H9 (cell line): ENCODE measurements around the gene TFDP1. TPM values are rescaled to one million over a fixed set of nuclear protein-coding genes. Genes with fewer than 3 reads are reported as not detected.
A peak's percentile ranks its signal among the peaks of the same experiment; 100 is the strongest.

Experiments used
- DNase-seq: peaks from one replicate; pipeline ENCODE4 v3.0.0-alpha.2; 2017
- H2AFZ ChIP-seq: one replicate; pipeline ENCODE4 v1.6.1; 2013; ENCODE audit warnings: mild to moderate bottlenecking, low read length, control low read depth, moderate library complexity
- H2AK5ac ChIP-seq: 2 replicates; pipeline ENCODE4 v1.6.1; 2013; ENCODE audit warnings: low read length, control low read depth, mixed read lengths; ENCODE audit not compliant: insufficient read length
- H2BK120ac ChIP-seq: one replicate; pipeline ENCODE4 v1.6.1; 2013; ENCODE audit warnings: low read depth, mild to moderate bottlenecking, low read length, control low read depth, inconsistent platforms; ENCODE audit not compliant: poor library complexity, severe bottlenecking
- H2BK12ac ChIP-seq: 2 replicates; pipeline ENCODE4 v1.6.1; 2013; ENCODE audit warnings: low read length, control low read depth, mixed read lengths, low read depth; ENCODE audit not compliant: insufficient read length
- H2BK15ac ChIP-seq: 2 replicates; pipeline ENCODE4 v1.6.1; 2013; ENCODE audit warnings: low read depth, low read length, control low read depth
- H2BK20ac ChIP-seq: one replicate; pipeline ENCODE4 v1.6.1; 2013; ENCODE audit warnings: low read depth, mild to moderate bottlenecking, low read length, control low read depth, inconsistent platforms; ENCODE audit not compliant: poor library complexity, severe bottlenecking
- H2BK5ac ChIP-seq: 2 replicates; pipeline ENCODE4 v1.6.1; 2013; ENCODE audit warnings: low read length, control low read depth, mixed read lengths; ENCODE audit not compliant: insufficient read length
- H3K14ac ChIP-seq: 2 replicates; pipeline ENCODE4 v1.6.1; 2013; ENCODE audit warnings: low read length, control low read depth; ENCODE audit not compliant: insufficient read depth
- H3K18ac ChIP-seq: 2 replicates; pipeline ENCODE4 v1.6.1; 2013; ENCODE audit warnings: low read depth, mild to moderate bottlenecking, mixed read lengths, low read length, control low read depth; ENCODE audit not compliant: insufficient read length
- H3K23ac ChIP-seq: 2 replicates; pipeline ENCODE4 v1.6.1; 2013; ENCODE audit warnings: low read length, control low read depth, mixed read lengths, low read depth; ENCODE audit not compliant: insufficient read length
- H3K23me2 ChIP-seq: 2 replicates; pipeline ENCODE4 v1.6.1; 2013; ENCODE audit warnings: low read depth, mild to moderate bottlenecking, mixed read lengths, low read length, control low read depth; ENCODE audit not compliant: insufficient read length, poor library complexity, severe bottlenecking
- H3K27ac ChIP-seq: 2 replicates; pipeline ENCODE4 v1.5.1; 2013; ENCODE audit warnings: low read length, control low read depth, mixed read lengths, low read depth; ENCODE audit not compliant: insufficient read length
- H3K27me3 ChIP-seq: 2 replicates; pipeline ENCODE4 v1.6.1; 2013; ENCODE audit warnings: low read length, control low read depth, inconsistent platforms; ENCODE audit not compliant: insufficient read depth
- H3K4ac ChIP-seq: 2 replicates; pipeline ENCODE4 v1.6.1; 2013; ENCODE audit warnings: low read depth, mild to moderate bottlenecking, control low read depth, inconsistent platforms, low read length, moderate library complexity
- H3K4me1 ChIP-seq: 2 replicates; pipeline ENCODE4 v1.6.1; 2013; ENCODE audit warnings: low read length, control low read depth, inconsistent platforms; ENCODE audit not compliant: insufficient read depth
- H3K4me2 ChIP-seq: 2 replicates; pipeline ENCODE4 v1.6.1; 2013; ENCODE audit warnings: low read length, control low read depth, mixed read lengths; ENCODE audit not compliant: insufficient read length, insufficient read depth
- H3K56ac ChIP-seq: 2 replicates; pipeline ENCODE4 v1.6.1; 2013; ENCODE audit warnings: low read depth, mild to moderate bottlenecking, mixed read lengths, low read length, control low read depth; ENCODE audit not compliant: insufficient read length
- H3K79me1 ChIP-seq: 2 replicates; pipeline ENCODE4 v1.6.1; 2013; ENCODE audit warnings: low read depth, mild to moderate bottlenecking, moderate library complexity, low read length, control low read depth, inconsistent platforms; ENCODE audit not compliant: insufficient read depth, poor library complexity, severe bottlenecking
- H3K79me2 ChIP-seq: 2 replicates; pipeline ENCODE4 v1.6.1; 2013; ENCODE audit warnings: low read length, control low read depth, inconsistent platforms; ENCODE audit not compliant: insufficient read depth
- H3K9ac ChIP-seq: 2 replicates; pipeline ENCODE4 v1.6.1; 2013; ENCODE audit warnings: low read length, control low read depth, mixed read lengths; ENCODE audit not compliant: insufficient read length; ENCODE audit errors: extremely low read depth
- H3K9me3 ChIP-seq: one replicate; pipeline ENCODE4 v1.6.1; 2013; ENCODE audit warnings: low read depth, low read length, inconsistent platforms; ENCODE audit not compliant: control insufficient read depth
- H3T11ph ChIP-seq: one replicate; pipeline ENCODE4 v1.6.1; 2013; ENCODE audit warnings: mild to moderate bottlenecking, low read length, control low read depth, inconsistent platforms
- H4K20me1 ChIP-seq: one replicate; pipeline ENCODE4 v1.6.1; 2013; ENCODE audit not compliant: control insufficient read depth, insufficient read length, insufficient read depth
- H4K5ac ChIP-seq: 2 replicates; pipeline ENCODE4 v1.6.1; 2013; ENCODE audit warnings: low read depth, mild to moderate bottlenecking, mixed read lengths, low read length, control low read depth; ENCODE audit not compliant: insufficient read length
- H4K8ac ChIP-seq: replicated peaks from 2 replicates; pipeline ENCODE4 v1.6.1; 2013; ENCODE audit warnings: low read length, control low read depth, mixed read lengths, low read depth; ENCODE audit not compliant: insufficient read length
- H4K91ac ChIP-seq: 2 replicates; pipeline ENCODE4 v1.6.1; 2013; ENCODE audit warnings: low read depth, mild to moderate bottlenecking, moderate library complexity, mixed read lengths, low read length, control low read depth; ENCODE audit not compliant: insufficient read length
- H3K27ac Mint-ChIP-seq, 3 experiments: 2 replicates in 2 of 3; 3 replicates in 1 of 3; pipeline ENCODE4 v1.8.0; 2020 to 2021; ENCODE audit warnings: mixed read lengths in 3 of 3, mild to moderate bottlenecking in 1 of 3, moderate library complexity in 1 of 3
- H3K27me3 Mint-ChIP-seq: 2 replicates; pipeline ENCODE4 v1.8.0; 2021; ENCODE audit warnings: low read depth, mild to moderate bottlenecking, moderate library complexity, mixed read lengths
- H3K36me3 Mint-ChIP-seq, 3 experiments: 2 replicates in 2 of 3; 3 replicates in 1 of 3; pipeline ENCODE4 v1.8.0; 2020 to 2021; ENCODE audit warnings: low read depth in 3 of 3, mixed read lengths in 3 of 3; ENCODE audit not compliant: insufficient read depth in 1 of 3
- H3K4me1 Mint-ChIP-seq, 2 experiments: 2 replicates each; pipeline ENCODE4 v1.8.0; 2020; ENCODE audit warnings: mixed read lengths in 2 of 2
- H3K4me3 Mint-ChIP-seq, 2 experiments: 2 replicates in 1 of 2; 3 replicates in 1 of 2; pipeline ENCODE4 v1.8.0; 2020 to 2021; ENCODE audit warnings: mild to moderate bottlenecking in 2 of 2, mixed read lengths in 2 of 2, moderate library complexity in 1 of 2
- H3K9me3 Mint-ChIP-seq, 2 experiments: 2 replicates in 1 of 2; 3 replicates in 1 of 2; pipeline ENCODE4 v1.8.0; 2020; ENCODE audit warnings: mild to moderate bottlenecking in 2 of 2, mixed read lengths in 2 of 2, moderate library complexity in 1 of 2
- CTCF ChIP-seq: fragments of 200-600 bp; sonication (generic); conservative IDR thresholded peaks from 3 replicates; pipeline ENCODE4 v1.8.0; 2021; ENCODE audit warnings: antibody characterized with exemption, mild to moderate bottlenecking
- WGBS: extraction: QIAGEN DNeasy Blood & Tissue Kit; methylation state at CpG from one replicate; pipeline ENCODE4 v1.1.7; 2013; ENCODE audit warnings: missing lambda C conversion rate, low lambda C conversion rate, mixed read lengths; ENCODE audit not compliant: insufficient read length; ENCODE audit errors: extremely low coverage; 5-methylcytosine and 5-hydroxymethylcytosine counted together
- total RNA-seq: library from RNA; stranded (reverse); gene quantifications from 2 replicates; pipeline ENCODE4 v1.2.1, GENCODE V29; 2021

TFDP1 gene
- total RNA-seq, 1 experiment from 2014 or later = 111 TPM

- no peak for DNase-seq
- H3K4ac ChIP-seq = no peak overlapping the region
- H2BK12ac ChIP-seq = no peak overlapping the region
- no peak overlapping the region for H4K5ac ChIP-seq
- H3K23me2 ChIP-seq = no peaks in the 10 kb centered on the region
- Mint-ChIP-seq H3K27me3 (peaks cover 1% of the 10 kb centered on the region; the same call in 1 of the 2 replicates), H3K4me3 (no peak overlapping the region), H3K4me1 (peaks cover 22 to 25% of the 10 kb centered on the region in 2 experiments), H3K36me3 (peaks cover 25 to 50% (median 34%) of the 10 kb centered on the region in 3 experiments), H3K9me3 (peaks cover 5 to 8% of the 10 kb centered on the region in 2 experiments; a peak in 4 of 5 replicates), H3K27ac (peak overlapping the region; percentile 75 to 88 (median 84); a peak in 6 of 7 replicates)
- TF ChIP-seq CTCF = 0 out of 3 replicates have a peak, but pooled peaks have one; percentile 18
- H2BK20ac ChIP-seq = no peak overlapping the region
- H3K79me1 ChIP-seq = no peaks in the 10 kb centered on the region
- H2BK120ac ChIP-seq = no peak overlapping the region
- H3K4me1 ChIP-seq = peaks cover 4% of the 10 kb centered on the region; the same call in 1 of the 2 replicates
- no peak overlapping the region for H4K8ac ChIP-seq
- H4K91ac ChIP-seq = no peak overlapping the region
- no peak overlapping the region for H3K14ac ChIP-seq
- WGBS = no CpG with 5 or more reads among the region's 7 CpGs
- no peaks in the 10 kb centered on the region for H3K27me3 ChIP-seq
- H2BK15ac ChIP-seq = no peak overlapping the region
- H3K23ac ChIP-seq = no peak overlapping the region
- H3K18ac ChIP-seq = no peak overlapping the region
- H3K9ac ChIP-seq = no peak overlapping the region
- H2AFZ ChIP-seq = no peak overlapping the region
- no peak overlapping the region for H3K4me2 ChIP-seq
- no peaks in the 10 kb centered on the region for H3K9me3 ChIP-seq
- H3K27ac ChIP-seq = no peak overlapping the region
- H2AK5ac ChIP-seq = no peak overlapping the region
- H3K79me2 ChIP-seq = peaks cover 6% of the 10 kb centered on the region; the same call in 1 of the 2 replicates
- no peak overlapping the region for H3T11ph ChIP-seq
- H2BK5ac ChIP-seq = no peak overlapping the region
- no peaks in the 10 kb centered on the region for H4K20me1 ChIP-seq
- no peak overlapping the region for H3K56ac ChIP-seq
These were observed 33.9 kb downstream of the TFDP1 start for GRCh38 chr13:113618455-113618854.
